Activated T-helper 2 cell treated with anti-CD3 and anti-CD28 coated beads, Interferon-gamma antibody, Interleukin-2, Interleukin-4, amounts not matched to agents 10 μg/mL and 5 μg/mL and 100 μg/mL, durations not matched to agents 14 hours and 24 hours and 36 hours (primary cell): Measurements from ENCODE around the gene CARF. TPM values are rescaled to one million over a fixed set of nuclear protein-coding genes. Genes with fewer than 3 reads are reported as not detected.
"Not testable (repeated sequence)": the region's sequence is repeated elsewhere in the genome, so short reads cannot be mapped to it uniquely, and the experiment has no call there.

ENCODE experiments used
- DNase-seq: peaks from one replicate; pipeline ENCODE4 v3.0.0; 2021; ENCODE audit warnings: low spot score
- H3K27ac Mint-ChIP-seq: one replicate; pipeline ENCODE4 v1.8.0; 2021; ENCODE audit warnings: mixed read lengths
- H3K27me3 Mint-ChIP-seq: one replicate; pipeline ENCODE4 v1.8.0; 2021; ENCODE audit warnings: low read depth, mixed read lengths
- H3K36me3 Mint-ChIP-seq: one replicate; pipeline ENCODE4 v1.8.0; 2021; ENCODE audit warnings: low read depth, mixed read lengths
- H3K4me1 Mint-ChIP-seq: one replicate; pipeline ENCODE4 v1.8.0; 2021; ENCODE audit warnings: low read depth, mixed read lengths
- H3K4me3 Mint-ChIP-seq: one replicate; pipeline ENCODE4 v1.8.0; 2021; ENCODE audit warnings: low read depth, mild to moderate bottlenecking, moderate library complexity, mixed read lengths
- H3K9me3 Mint-ChIP-seq: one replicate; pipeline ENCODE4 v1.8.0; 2021; ENCODE audit warnings: mixed read lengths
- intact Hi-C: fragments of 100-400 bp; cut with micrococcal nuclease; formaldehyde crosslinking; loops from one replicate; pipeline ENCODE4 v1.15.1; 2023
- total RNA-seq: library from RNA; stranded (reverse); gene quantifications from 2 replicates; pipeline ENCODE4 v1.2.3, GENCODE V29; 2022

Gene CARF, protein sequence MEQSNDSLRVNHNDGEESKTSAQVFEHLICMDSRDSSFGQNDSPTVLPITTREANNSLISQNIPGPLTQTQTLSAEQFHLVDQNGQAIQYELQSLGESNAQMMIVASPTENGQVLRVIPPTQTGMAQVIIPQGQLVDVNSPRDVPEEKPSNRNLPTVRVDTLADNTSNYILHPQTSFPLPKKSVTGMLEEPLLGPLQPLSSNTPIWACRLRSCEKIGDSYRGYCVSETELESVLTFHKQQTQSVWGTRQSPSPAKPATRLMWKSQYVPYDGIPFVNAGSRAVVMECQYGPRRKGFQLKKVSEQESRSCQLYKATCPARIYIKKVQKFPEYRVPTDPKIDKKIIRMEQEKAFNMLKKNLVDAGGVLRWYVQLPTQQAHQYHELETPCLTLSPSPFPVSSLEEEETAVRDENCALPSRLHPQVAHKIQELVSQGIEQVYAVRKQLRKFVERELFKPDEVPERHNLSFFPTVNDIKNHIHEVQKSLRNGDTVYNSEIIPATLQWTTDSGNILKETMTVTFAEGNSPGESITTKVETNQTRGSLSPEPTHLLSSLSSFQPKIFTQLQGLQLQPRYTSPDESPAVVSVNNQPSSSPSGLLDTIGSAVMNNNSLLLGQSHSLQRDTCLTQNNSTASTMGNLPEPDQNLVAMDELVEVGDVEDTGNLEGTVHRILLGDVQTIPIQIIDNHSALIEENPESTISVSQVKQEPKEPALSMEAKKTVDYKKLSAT
- total RNA-seq = 4.6 and 5.0 TPM in 2 replicates

GRCh38 chr2:202911512-202912341 is at the start of gene CARF, which contains the start of gene WDR12:
TSS of gene CARF (plus strand) at chr2:202912275. CDS start at chr2:202941903, 29,628 bp downstream.
TSS of gene WDR12 (minus strand) at chr2:202911673. CDS start at chr2:202911476, 197 bp downstream.
- intact Hi-C loops = loop anchor here (1.0 to 5.0 kb wide), 5 partner anchors 39 to 644 kb away; partner anchors contain the start of genes FAM117B, NBEAL1 and NOP58
- Mint-ChIP-seq H3K9me3 (no peaks in the 10 kb centered on the region), H3K36me3 (peaks cover 25% of the 10 kb centered on the region), H3K4me1 (peaks cover 26% of the 10 kb centered on the region), H3K4me3 (peak within 1 kb of the TSS; percentile 95), H3K27me3 (no peaks in the 10 kb centered on the region), H3K27ac (peak within 1 kb of the TSS; percentile 98)
- DNase-seq = peak; percentile 89

GRCh38 chr2:202870431-202871299 is 41.4 kb upstream of the CARF start:
- Mint-ChIP-seq H3K27me3 (no peaks in the 10 kb centered on the region), H3K4me1 (peaks cover 11% of the 10 kb centered on the region), H3K27ac (peak overlapping the region; percentile 74), H3K4me3 (peak overlapping the region; percentile 84), H3K36me3 (no peaks in the 10 kb centered on the region), H3K9me3 (no peaks in the 10 kb centered on the region)
- intact Hi-C loops = loop anchor here (1.0 kb wide), 3 partner anchors 236 to 297 kb away; partner anchors contain the start of gene FAM117B
- peak; percentile 58 for DNase-seq

GRCh38 chr2:202871300-202872141 is 40.6 kb upstream of the CARF start, which contains the start of gene ICA1L:
TSS of gene ICA1L (minus strand) at chr2:202871766. CDS start at chr2:202829009, 42,757 bp downstream.
- Mint-ChIP-seq H3K27me3 (no peaks in the 10 kb centered on the region), H3K9me3 (no peaks in the 10 kb centered on the region), H3K27ac (peak within 1 kb of the TSS; percentile 74), H3K36me3 (no peaks in the 10 kb centered on the region), H3K4me1 (peaks cover 11% of the 10 kb centered on the region), H3K4me3 (peak within 1 kb of the TSS; percentile 86)
- peak; percentile 55 for DNase-seq
- intact Hi-C loops = loop anchor here (1.0 to 2.0 kb wide), 2 partner anchors 39 to 237 kb away; partner anchors contain the start of genes FAM117B and WDR12

- no peak for DNase-seq
- H3K27ac Mint-ChIP-seq = no peak overlapping the region
- H3K36me3 Mint-ChIP-seq = peaks cover 8% of the 10 kb centered on the region
- no peaks in the 10 kb centered on the region for H3K4me1 Mint-ChIP-seq
- intact Hi-C loops = no loop called here
- H3K9me3 Mint-ChIP-seq = no peaks in the 10 kb centered on the region
- H3K4me3 Mint-ChIP-seq = no peak overlapping the region
- no peaks in the 10 kb centered on the region for H3K27me3 Mint-ChIP-seq
Measured at GRCh38 chr2:202877699-202878098, 34.4 kb upstream of the CARF start.

- peaks cover 2% of the 10 kb centered on the region for H3K4me1 Mint-ChIP-seq
Measured at GRCh38 chr2:202881570-202881969, 30.5 kb upstream of the CARF start.

DNA sequence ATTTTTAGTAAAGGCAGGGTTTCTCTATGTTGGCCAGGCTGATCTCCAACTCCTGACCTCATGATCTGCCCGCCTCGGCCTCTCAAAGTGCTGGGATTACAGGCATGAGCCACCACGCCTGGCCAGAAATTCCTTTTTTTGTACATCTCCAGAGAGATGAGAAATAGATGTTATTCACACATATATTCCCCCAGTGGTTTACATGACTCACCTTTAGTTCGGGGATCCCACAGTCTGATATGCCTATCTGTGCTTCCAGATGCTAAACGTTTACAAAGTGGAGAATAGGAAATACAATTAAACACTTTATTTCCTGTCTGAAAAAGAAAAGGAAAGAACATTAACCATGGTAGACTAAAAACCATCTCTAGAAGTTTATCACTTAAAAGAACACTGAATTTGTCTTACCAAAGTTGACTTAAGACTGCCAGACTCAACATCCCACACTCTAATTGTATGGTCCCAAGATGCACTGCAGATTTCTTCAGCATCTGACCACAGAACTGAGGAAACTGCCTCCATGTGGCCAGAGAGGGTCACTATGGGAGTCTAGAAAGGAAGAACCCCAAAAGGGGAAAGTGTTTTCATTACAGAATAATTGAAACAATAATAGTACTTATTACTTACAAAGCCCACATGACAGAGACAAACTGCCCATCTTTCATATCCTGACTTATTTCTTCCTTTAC is 27.9 kb upstream of the CARF start:
- intact Hi-C loops = no loop called here
- DNase-seq = no peak
- peaks cover 39% of the 10 kb centered on the region for H3K36me3 Mint-ChIP-seq
- H3K4me3 Mint-ChIP-seq = no peak overlapping the region
- H3K27me3 Mint-ChIP-seq = no peaks in the 10 kb centered on the region
- H3K4me1 Mint-ChIP-seq = peaks cover 2% of the 10 kb centered on the region
- H3K27ac Mint-ChIP-seq = no peak overlapping the region
- no peaks in the 10 kb centered on the region for H3K9me3 Mint-ChIP-seq

More at GRCh38 chr2:202881570-202881969, 30.5 kb upstream of the CARF start:
- no peak overlapping the region for H3K27ac Mint-ChIP-seq
- no peak overlapping the region for H3K4me3 Mint-ChIP-seq
- intact Hi-C loops = no loop called here
- H3K27me3 Mint-ChIP-seq = no peaks in the 10 kb centered on the region
- H3K36me3 Mint-ChIP-seq = peaks cover 32% of the 10 kb centered on the region
- H3K9me3 Mint-ChIP-seq = no peaks in the 10 kb centered on the region
- no peak for DNase-seq

DNA sequence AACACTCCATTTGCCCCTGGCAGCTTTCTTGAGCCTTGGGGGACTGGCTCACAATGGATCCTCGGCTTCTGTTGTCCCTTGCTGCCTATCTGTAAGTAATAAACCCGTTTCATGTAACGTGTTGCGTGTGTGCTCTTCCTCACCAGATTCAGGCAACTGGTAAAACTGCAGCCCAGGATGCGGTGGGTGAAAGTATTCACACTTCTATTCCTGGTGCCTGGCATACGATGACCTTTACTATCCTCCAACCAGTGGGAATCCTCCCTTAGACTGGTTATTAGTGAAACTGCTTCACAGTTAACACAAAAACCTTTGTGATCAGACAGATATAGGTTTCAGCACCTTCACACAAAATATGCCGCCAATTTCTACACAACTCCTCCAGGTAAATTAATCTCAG is 26.9 kb upstream of the CARF start:
- Mint-ChIP-seq H3K9me3 (no peaks in the 10 kb centered on the region), H3K27ac (no peak overlapping the region), H3K36me3 (peaks cover 39% of the 10 kb centered on the region), H3K4me1 (peaks cover 2% of the 10 kb centered on the region), H3K4me3 (no peak overlapping the region), H3K27me3 (no peaks in the 10 kb centered on the region)
- intact Hi-C loops = no loop called here
- no peak for DNase-seq

DNA sequence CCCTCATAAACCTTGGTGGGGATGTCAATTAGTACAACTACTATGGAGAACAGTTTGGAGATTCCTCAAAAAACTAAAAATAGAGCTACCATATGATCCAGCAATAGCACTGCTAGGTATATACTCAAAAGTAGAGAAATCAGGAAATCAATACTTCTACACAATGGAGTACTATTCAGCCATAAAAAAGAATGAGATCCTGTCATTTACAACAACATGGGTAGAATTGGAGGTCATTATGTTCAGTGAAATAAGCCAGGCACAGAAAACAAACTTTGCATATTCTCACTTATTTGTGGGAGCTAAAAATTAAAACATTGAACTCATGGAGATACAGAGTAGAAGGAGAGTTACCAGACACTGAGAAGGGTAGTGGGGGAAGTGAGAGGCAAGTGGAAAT is 6.6 kb upstream of the CARF start:
- H3K9me3 Mint-ChIP-seq = peaks cover 13% of the 10 kb centered on the region
- H3K27ac Mint-ChIP-seq, intact Hi-C loops, H3K4me3 Mint-ChIP-seq, H3K27me3 Mint-ChIP-seq, DNase-seq: not testable (repeated sequence)
- peaks cover 24% of the 10 kb centered on the region for H3K4me1 Mint-ChIP-seq
- H3K36me3 Mint-ChIP-seq = peaks cover 72% of the 10 kb centered on the region

GRCh38 chr2:202908186-202908585 is 3.9 kb upstream of the CARF start:
- H3K27ac Mint-ChIP-seq = no peak overlapping the region

GRCh38 chr2:202909394-202910192 is 2.5 kb upstream of the CARF start:
- Mint-ChIP-seq H3K36me3 (peaks cover 43% of the 10 kb centered on the region), H3K27ac (no peak overlapping the region), H3K27me3 (no peaks in the 10 kb centered on the region), H3K4me1 (peaks cover 28% of the 10 kb centered on the region), H3K4me3 (peak overlapping the region; percentile 95), H3K9me3 (peaks cover 8% of the 10 kb centered on the region)
- DNase-seq = no peak
- intact Hi-C loops = loop anchor here (2.0 to 5.0 kb wide), 3 partner anchors 37 to 642 kb away; partner anchors contain the start of genes FAM117B and NOP58

More at GRCh38 chr2:202908186-202908585, 3.9 kb upstream of the CARF start:
- Mint-ChIP-seq H3K4me3 (no peak overlapping the region), H3K9me3 (peaks cover 13% of the 10 kb centered on the region), H3K4me1 (peaks cover 27% of the 10 kb centered on the region), H3K27me3 (no peaks in the 10 kb centered on the region), H3K36me3 (peaks cover 54% of the 10 kb centered on the region)
- intact Hi-C loops = no loop called here
- no peak for DNase-seq
